Fibroblast of lung (primary cell): ENCODE results near the gene SESN3. TPM values are rescaled to one million over a fixed set of nuclear protein-coding genes. Genes with fewer than 3 reads are reported as not detected.

Experiments
- DNase-seq, 2 donors: peaks; one replicate each; pipeline versions ENCODE4 v3.0.0 to v3.0.0-alpha.2; 2010; ENCODE audit warnings: low read depth in 2 of 2
- H2AFZ ChIP-seq: 2 replicates; pipeline ENCODE4 v1.5.1; 2012; ENCODE audit warnings: low read length, control low read depth, inconsistent platforms
- H3K27ac ChIP-seq: 2 replicates; pipeline ENCODE4 v1.5.1; 2011; ENCODE audit warnings: low read length, control low read depth; ENCODE audit not compliant: insufficient read depth
- H3K27me3 ChIP-seq: 2 replicates; pipeline ENCODE4 v1.5.1; 2011; ENCODE audit warnings: mild to moderate bottlenecking, low read length; ENCODE audit not compliant: control insufficient read depth, insufficient read depth
- H3K36me3 ChIP-seq: 2 replicates; pipeline ENCODE4 v1.5.1; 2011; ENCODE audit warnings: low read length; ENCODE audit not compliant: control insufficient read depth, insufficient read depth
- H3K4me1 ChIP-seq: 2 replicates; pipeline ENCODE4 v1.5.1; 2011; ENCODE audit warnings: low read length; ENCODE audit not compliant: control insufficient read depth, insufficient read depth; ENCODE audit errors: extremely low read depth
- H3K4me2 ChIP-seq: 2 replicates; pipeline ENCODE4 v1.5.1; 2011; ENCODE audit warnings: low read length, control low read depth; ENCODE audit not compliant: insufficient read depth; ENCODE audit errors: extremely low read depth
- H3K4me3 ChIP-seq, 4 experiments: fragments of 200-600 bp in 1 of 4; sonication (generic) in 1 of 4; replicated peaks in 1 of 4; 2 replicates each; pipeline ENCODE4 v1.5.1; 2011 to 2016; ENCODE audit warnings: low read length in 4 of 4, low read depth in 3 of 4, mild to moderate bottlenecking in 3 of 4, control low read depth in 2 of 4, inconsistent platforms in 1 of 4, mixed read lengths in 1 of 4; ENCODE audit not compliant: insufficient read depth in 1 of 4; ENCODE audit errors: control extremely low read depth in 1 of 4
- H3K79me2 ChIP-seq: 2 replicates; pipeline ENCODE4 v1.5.1; 2012; ENCODE audit warnings: mild to moderate bottlenecking, low read length, inconsistent platforms; ENCODE audit not compliant: control insufficient read depth, insufficient read depth
- H3K9ac ChIP-seq: 2 replicates; pipeline ENCODE4 v1.5.1; 2011; ENCODE audit warnings: mild to moderate bottlenecking, low read length, control low read depth; ENCODE audit not compliant: insufficient read depth
- H3K9me3 ChIP-seq: 2 replicates; pipeline ENCODE4 v1.5.1; 2012; ENCODE audit warnings: low read depth, low read length; ENCODE audit not compliant: control insufficient read depth, insufficient read depth
- H4K20me1 ChIP-seq: 2 replicates; pipeline ENCODE4 v1.5.1; 2011; ENCODE audit warnings: low read length; ENCODE audit not compliant: control insufficient read depth, insufficient read depth; ENCODE audit errors: extremely low read depth
- CTCF ChIP-seq, 2 donors: IDR thresholded peaks in 1 of 2; conservative IDR thresholded peaks in 1 of 2; 1 replicate in 1 of 2; 2 replicates in 1 of 2; pipeline ENCODE4 v1.5.1; 2011 to 2012; ENCODE audit warnings: low read length in 2 of 2, control low read depth in 1 of 2, inconsistent platforms in 1 of 2, low read depth in 1 of 2, mild to moderate bottlenecking in 1 of 2
- EZH2 ChIP-seq: IDR thresholded peaks from 2 replicates; pipeline ENCODE4 v1.5.1; 2012; ENCODE audit warnings: low read length, control low read depth, mild to moderate bottlenecking; ENCODE audit errors: missing control alignments
- polyA plus RNA-seq, 2 donors: library from polyadenylated mRNA; depleted of rRNA in 1 of 2; stranded (reverse) in 1 of 2; unstranded in 1 of 2; fragments of >200 nt; gene quantifications; 2 replicates each; pipeline ENCODE4 v1.2.1, GENCODE V29; 2011 to 2012; ENCODE audit warnings: missing spikeins in 1 of 2
- total RNA-seq: library from RNA; depleted of rRNA; stranded (reverse); fragments of >200 nt; gene quantifications from 2 replicates; pipeline ENCODE4 v1.2.1, GENCODE V29; 2014

SESN3 gene
- total and polyA plus RNA-seq, 2 donors (not counting 1 experiment from before 2014, with no cell fraction given) = 6.4 to 60.1 TPM

GRCh38 chr11:95121698-95122097, 109.3 kb downstream of the SESN3 start:
- Histone ChIP-seq H3K9ac (no peak overlapping the region), H3K4me3 (no peak overlapping the region), H3K27ac (no peak overlapping the region), H3K4me1 (no peaks in the 10 kb centered on the region), H4K20me1 (no peaks in the 10 kb centered on the region), H3K27me3 (no peaks in the 10 kb centered on the region), H3K4me2 (no peak overlapping the region), H2AFZ (no peak overlapping the region), H3K36me3 (no peaks in the 10 kb centered on the region), H3K79me2 (no peaks in the 10 kb centered on the region), H3K9me3 (no peaks in the 10 kb centered on the region)
- DNase-seq = no peak
- TF ChIP-seq CTCF (conservative IDR thresholded peaks at IDR 0.05 in 1 of 2, IDR thresholded peaks at IDR 0.05 in 1 of 2; ENCODE audit: low read depth in 1 of 2, low read length in 2 of 2) = no peak
- TF ChIP-seq EZH2 = no peak

GRCh38 chr11:95119361-95120060, 111.5 kb downstream of the SESN3 start:
- Histone ChIP-seq H3K36me3 (no peaks in the 10 kb centered on the region), H3K79me2 (no peaks in the 10 kb centered on the region), H3K9ac (no peak overlapping the region), H4K20me1 (no peaks in the 10 kb centered on the region), H3K27me3 (no peaks in the 10 kb centered on the region), H2AFZ (no peak overlapping the region), H3K4me1 (no peaks in the 10 kb centered on the region), H3K4me3 (no peak overlapping the region), H3K27ac (no peak overlapping the region), H3K9me3 (no peaks in the 10 kb centered on the region), H3K4me2 (no peak overlapping the region)
- no peak for TF ChIP-seq CTCF (conservative IDR thresholded peaks at IDR 0.05 in 1 of 2, IDR thresholded peaks at IDR 0.05 in 1 of 2; ENCODE audit: low read depth in 1 of 2, low read length in 2 of 2)
- TF ChIP-seq EZH2 = no peak
- DNase-seq = no peak

- Histone ChIP-seq H3K9me3 (no peaks in the 10 kb centered on the region), H3K9ac (no peak overlapping the region), H3K79me2 (no peaks in the 10 kb centered on the region)
Observed at GRCh38 chr11:95115597-95115996, 115.4 kb downstream of the SESN3 start.

More at GRCh38 chr11:95115597-95115996, 115.4 kb downstream of the SESN3 start:
- Histone ChIP-seq H3K4me1 (no peaks in the 10 kb centered on the region), H3K36me3 (no peaks in the 10 kb centered on the region), H3K27me3 (no peaks in the 10 kb centered on the region), H3K27ac (no peak overlapping the region), H2AFZ (no peak overlapping the region), H3K4me3 (no peak overlapping the region), H4K20me1 (no peaks in the 10 kb centered on the region), H3K4me2 (no peak overlapping the region)
- TF ChIP-seq EZH2 = no peak
- TF ChIP-seq CTCF (conservative IDR thresholded peaks at IDR 0.05 in 1 of 2, IDR thresholded peaks at IDR 0.05 in 1 of 2; ENCODE audit: low read depth in 1 of 2, low read length in 2 of 2) = no peak
- no peak for DNase-seq

Other genes with a start within 250 kb of the SESN3 start
- gene KDM4E, start 205.9 kb downstream of the SESN3 start, total RNA-seq = not detected in 2 replicates
- not detected in 2 replicates for gene KDM4E, start 205.9 kb downstream of the SESN3 start, polyA plus RNA-seq
- gene KDM4F, start 181.8 kb downstream of the SESN3 start, total RNA-seq = not detected in 2 replicates
- gene KDM4F, start 181.8 kb downstream of the SESN3 start, polyA plus RNA-seq = not detected in 2 replicates
- gene SRSF8, start 164.3 kb downstream of the SESN3 start, total RNA-seq = 15.7 and 16.3 TPM in 2 replicates
- 28.9 and 31.5 TPM in 2 replicates for gene SRSF8, start 164.3 kb downstream of the SESN3 start, polyA plus RNA-seq
- gene ENDOD1, start 141.4 kb downstream of the SESN3 start, total RNA-seq = 28.2 and 33.4 TPM in 2 replicates
- gene ENDOD1, start 141.4 kb downstream of the SESN3 start, polyA plus RNA-seq = 20.8 and 50.8 TPM in 2 replicates